RWPE1 (cell line): ENCODE measurements around the gene CLEC11A.

ENCODE experiments used
- CTCF ChIA-PET: fragments of 350-600 bp; sonication (Branson Sonifier 250); formaldehyde crosslinking; extraction: SDS; loops from one replicate; lab custom pipeline; 2021; lab: Yijun Ruan, JAX
- POLR2A ChIA-PET: fragments of 400-600 bp; formaldehyde crosslinking; extraction: SDS; loops from one replicate; lab custom pipeline; 2020; ENCODE audit warnings: antibody characterized with exemption; ENCODE audit not compliant: low non-redundant PET; lab: Yijun Ruan, JAX
- DNase-seq: peaks from one replicate; pipeline ENCODE4 v3.0.0; 2012; ENCODE audit warnings: low spot score
- H3K27ac ChIP-seq: fragments of 450-650 bp; 2 replicates; pipeline ENCODE4 v1.5.1; 2017
- TF ChIP-seq, protein P1 (sequence below): fragments of 450-650 bp; conservative IDR thresholded peaks from 2 replicates; pipeline ENCODE4 v1.5.1; 2017; ENCODE audit warnings: low read depth, mild to moderate bottlenecking

CLEC11A gene, protein sequence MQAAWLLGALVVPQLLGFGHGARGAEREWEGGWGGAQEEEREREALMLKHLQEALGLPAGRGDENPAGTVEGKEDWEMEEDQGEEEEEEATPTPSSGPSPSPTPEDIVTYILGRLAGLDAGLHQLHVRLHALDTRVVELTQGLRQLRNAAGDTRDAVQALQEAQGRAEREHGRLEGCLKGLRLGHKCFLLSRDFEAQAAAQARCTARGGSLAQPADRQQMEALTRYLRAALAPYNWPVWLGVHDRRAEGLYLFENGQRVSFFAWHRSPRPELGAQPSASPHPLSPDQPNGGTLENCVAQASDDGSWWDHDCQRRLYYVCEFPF

DNA sequence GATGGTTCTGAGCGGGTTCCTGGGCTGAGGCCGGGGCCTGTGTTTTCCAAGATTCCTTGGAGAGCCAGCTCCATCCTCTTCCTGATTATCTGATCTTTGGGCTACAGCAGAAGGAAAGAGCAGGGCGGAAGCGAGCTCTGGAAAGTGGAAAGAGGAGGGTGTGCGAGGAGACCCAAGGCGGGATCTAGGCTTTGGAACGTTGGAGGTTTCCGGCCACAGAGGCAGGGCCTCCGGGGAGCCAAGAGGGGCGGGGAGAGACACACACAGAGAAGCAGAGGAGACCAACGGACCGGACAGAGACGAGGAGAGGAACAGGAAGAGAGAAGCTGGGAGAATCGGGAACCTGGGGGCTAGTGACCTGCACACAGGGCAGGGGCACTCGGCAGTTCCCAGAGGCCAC lies at the start of gene CLEC11A:
TSS of gene CLEC11A (plus strand) at position 296 of the 400 bp plus-strand sequence. CDS start 162 bp downstream, outside the sequence.
- POLR2A ChIA-PET, result no interaction called here
- peak within 1 kb of the TSS; percentile 85 for H3K27ac ChIP-seq
- no peak for DNase-seq
- TF ChIP-seq, protein P1, sequence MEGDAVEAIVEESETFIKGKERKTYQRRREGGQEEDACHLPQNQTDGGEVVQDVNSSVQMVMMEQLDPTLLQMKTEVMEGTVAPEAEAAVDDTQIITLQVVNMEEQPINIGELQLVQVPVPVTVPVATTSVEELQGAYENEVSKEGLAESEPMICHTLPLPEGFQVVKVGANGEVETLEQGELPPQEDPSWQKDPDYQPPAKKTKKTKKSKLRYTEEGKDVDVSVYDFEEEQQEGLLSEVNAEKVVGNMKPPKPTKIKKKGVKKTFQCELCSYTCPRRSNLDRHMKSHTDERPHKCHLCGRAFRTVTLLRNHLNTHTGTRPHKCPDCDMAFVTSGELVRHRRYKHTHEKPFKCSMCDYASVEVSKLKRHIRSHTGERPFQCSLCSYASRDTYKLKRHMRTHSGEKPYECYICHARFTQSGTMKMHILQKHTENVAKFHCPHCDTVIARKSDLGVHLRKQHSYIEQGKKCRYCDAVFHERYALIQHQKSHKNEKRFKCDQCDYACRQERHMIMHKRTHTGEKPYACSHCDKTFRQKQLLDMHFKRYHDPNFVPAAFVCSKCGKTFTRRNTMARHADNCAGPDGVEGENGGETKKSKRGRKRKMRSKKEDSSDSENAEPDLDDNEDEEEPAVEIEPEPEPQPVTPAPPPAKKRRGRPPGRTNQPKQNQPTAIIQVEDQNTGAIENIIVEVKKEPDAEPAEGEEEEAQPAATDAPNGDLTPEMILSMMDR, result no peak
- CTCF ChIA-PET, result interaction anchor here (0.7 to 1.2 kb wide), 3 partner anchors 9 to 199 kb away, joined by 3 to 4 read pairs (median 3); no protein-coding TSS in a partner anchor

DNA sequence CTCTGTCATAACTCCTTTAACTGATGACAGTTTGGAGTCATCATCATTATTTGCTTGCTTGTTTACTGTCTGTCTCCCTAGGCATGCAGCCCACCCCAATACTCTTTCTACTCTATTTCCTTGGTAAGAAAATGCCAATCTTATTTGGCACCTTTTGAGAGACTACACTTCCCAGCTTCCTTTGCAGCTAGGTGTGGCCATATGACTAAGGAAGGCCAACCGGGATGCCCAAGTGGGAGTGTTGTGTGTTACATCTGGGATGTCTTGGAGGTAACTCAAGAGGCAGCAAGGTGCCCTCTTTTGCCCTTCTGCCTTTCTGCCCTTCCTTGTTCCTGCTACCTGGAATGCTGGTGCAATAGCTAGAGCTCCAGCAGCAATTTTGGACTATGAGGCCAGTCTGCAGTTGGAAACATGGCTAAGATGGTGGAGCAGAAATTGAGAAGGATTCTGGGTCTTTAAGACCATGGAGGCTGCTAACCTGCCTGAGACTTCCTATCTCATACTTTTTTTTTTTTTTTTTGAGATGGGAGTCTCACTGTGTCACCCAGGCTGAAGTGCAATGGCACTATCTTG lies 46.5 kb upstream of the CLEC11A start:
- CTCF ChIA-PET, result no interaction called here
- TF ChIP-seq, protein P1, result no peak
- POLR2A ChIA-PET, result no interaction called here
- DNase-seq, result no peak
- H3K27ac ChIP-seq, result no peak overlapping the region

DNA sequence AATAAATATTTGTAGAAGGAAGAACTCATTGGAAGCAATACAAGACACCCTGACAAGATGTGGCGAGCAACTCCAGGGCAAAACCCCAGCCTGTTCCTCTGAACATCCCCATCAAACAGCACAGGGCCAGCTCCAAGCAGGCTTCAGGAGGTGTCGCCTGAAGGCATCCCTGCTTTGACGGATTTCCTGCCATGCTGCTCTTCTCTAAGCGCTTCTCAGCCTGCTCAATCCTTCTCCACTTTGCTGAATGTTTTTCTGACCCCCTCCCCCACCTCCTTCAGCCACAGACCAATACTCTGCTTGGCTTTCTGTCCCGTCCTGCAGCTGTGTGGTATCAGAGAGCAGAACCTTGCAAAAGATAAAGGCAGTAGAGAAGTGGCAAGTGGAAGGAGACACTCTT lies 45.5 kb upstream of the CLEC11A start:
- DNase-seq, result no peak
- H3K27ac ChIP-seq, result no peak overlapping the region
- CTCF ChIA-PET, result no interaction called here
- POLR2A ChIA-PET, result no interaction called here
- TF ChIP-seq, protein P1, result no peak

DNA sequence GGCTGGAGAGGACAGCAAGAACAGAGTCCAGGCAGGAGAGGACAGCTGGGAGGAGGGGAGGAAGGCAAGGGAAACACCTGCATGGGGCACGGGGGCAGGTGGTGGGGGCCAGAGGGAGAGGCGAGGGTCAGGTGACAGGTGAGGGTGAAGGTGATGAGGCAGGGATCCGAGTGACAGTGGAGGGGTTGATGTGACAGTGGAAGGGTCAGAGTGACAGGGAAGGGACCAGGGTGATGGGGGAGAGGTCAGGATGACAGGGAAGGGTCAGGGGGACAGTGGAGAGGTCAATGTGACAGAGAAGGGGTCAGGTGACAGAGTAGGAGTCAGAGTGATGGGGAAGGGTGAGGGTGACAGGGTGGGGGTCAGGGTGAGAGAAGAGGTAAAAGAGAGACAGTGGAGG lies 44.8 kb upstream of the CLEC11A start:
- TF ChIP-seq, protein P1, result no peak
- DNase-seq, result no peak
- H3K27ac ChIP-seq, result no peak overlapping the region
- CTCF ChIA-PET, result no interaction called here
- POLR2A ChIA-PET, result no interaction called here

DNA sequence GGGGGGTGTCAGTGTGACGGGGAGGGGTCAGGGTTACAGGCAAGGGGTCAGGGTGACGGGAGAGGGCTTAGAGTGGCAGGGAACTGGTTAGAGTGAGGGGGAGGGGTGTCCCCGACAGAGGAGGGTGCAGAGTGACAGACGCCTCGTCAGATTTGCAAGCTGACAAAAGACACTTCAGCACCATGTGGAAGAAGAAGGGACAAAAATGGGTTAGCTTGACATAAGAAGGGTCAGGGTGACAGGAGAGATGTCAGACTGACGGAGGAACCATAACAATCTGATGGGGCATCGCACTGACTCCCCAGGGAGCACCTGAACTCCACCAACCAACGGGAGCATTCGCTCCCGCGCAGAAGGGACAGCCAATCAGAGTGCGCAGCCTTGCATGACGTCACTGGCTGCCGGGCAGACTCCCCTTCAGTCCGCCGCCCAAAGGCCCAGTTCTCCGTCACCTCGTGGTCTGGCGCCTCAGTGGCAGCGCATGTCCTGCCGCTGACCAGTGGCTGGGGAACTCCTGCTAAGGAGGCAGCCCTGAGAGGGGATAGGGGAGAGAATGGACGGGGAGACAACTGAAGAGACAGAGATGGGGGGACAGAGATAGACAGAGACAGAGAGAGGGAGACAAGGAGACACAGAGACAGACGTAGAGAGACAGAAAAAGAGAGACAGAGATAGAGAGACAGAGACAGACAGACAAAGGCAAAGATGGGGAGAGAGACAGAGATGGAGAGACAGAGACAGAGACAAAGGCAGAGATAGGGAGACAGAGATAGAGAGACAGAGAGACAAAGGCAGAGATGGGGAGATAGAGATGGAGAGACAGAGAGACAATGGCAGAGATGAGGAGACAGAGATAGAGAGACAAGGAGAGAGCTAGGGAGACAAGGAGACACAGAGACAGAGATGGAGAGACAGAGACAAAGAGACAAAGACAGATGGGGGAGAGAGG lies 43.7 kb upstream of the CLEC11A start:
- ChIA-PET POLR2A (no interaction called here), CTCF (no interaction called here)
- TF ChIP-seq, protein P1, result no peak
- peak; percentile 97 for DNase-seq
- H3K27ac ChIP-seq, result no peak overlapping the region

DNA sequence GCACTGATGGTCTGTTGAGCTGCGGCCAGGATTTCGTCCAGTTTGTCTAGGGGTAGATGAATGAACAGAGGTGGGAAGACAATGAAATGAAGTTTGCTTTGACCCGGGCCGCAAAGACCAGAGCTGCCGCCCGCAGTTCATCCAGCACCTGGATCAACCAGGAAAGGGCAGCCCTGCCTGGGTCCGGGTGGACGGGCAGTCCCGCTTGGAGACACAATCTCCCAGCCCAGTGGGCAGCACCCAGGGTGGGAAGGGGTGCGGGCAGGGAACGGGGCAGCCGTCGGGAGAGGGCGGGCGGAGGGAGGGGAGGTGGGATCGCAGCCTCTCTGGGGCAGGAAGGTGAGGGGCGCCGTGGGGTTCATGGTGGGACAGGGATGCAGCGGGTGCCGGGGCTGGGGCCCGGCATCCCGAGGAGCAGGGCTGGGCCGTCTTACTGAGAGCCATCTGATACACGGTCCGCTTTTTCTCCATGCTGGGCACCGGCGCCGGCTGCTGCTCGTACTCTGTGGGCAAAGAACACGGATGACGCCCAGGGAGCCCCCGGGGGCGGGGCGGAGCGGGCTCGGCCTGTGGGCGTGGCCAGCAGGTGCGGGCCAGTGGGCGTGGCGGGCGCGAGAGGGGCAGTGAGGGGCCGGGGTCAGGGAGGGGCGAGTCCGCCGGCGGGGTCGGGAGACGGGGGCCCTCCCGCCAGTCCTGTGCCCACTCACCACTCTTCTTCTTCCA lies 36.7 kb upstream of the CLEC11A start:
- CTCF ChIA-PET, result interaction anchor here (0.5 kb wide), 1 partner anchor 19 kb away, joined by 3 read pairs; no protein-coding TSS in a partner anchor
- POLR2A ChIA-PET, result no interaction called here
- TF ChIP-seq, protein P1, result no peak

More for the DNA sequence above, 36.7 kb upstream of the CLEC11A start:
- no peak overlapping the region for H3K27ac ChIP-seq
- no peak for DNase-seq
